Measurements from ENCODE around the gene CSMD2.

- TF ChIP-seq, protein P1, sequence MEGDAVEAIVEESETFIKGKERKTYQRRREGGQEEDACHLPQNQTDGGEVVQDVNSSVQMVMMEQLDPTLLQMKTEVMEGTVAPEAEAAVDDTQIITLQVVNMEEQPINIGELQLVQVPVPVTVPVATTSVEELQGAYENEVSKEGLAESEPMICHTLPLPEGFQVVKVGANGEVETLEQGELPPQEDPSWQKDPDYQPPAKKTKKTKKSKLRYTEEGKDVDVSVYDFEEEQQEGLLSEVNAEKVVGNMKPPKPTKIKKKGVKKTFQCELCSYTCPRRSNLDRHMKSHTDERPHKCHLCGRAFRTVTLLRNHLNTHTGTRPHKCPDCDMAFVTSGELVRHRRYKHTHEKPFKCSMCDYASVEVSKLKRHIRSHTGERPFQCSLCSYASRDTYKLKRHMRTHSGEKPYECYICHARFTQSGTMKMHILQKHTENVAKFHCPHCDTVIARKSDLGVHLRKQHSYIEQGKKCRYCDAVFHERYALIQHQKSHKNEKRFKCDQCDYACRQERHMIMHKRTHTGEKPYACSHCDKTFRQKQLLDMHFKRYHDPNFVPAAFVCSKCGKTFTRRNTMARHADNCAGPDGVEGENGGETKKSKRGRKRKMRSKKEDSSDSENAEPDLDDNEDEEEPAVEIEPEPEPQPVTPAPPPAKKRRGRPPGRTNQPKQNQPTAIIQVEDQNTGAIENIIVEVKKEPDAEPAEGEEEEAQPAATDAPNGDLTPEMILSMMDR (conservative IDR thresholded peaks at IDR 0.05; ENCODE audit: low read depth in 2 of 2): no peak
- TF ChIP-seq EZH2 (IDR thresholded peaks at IDR 0.05; ENCODE audit: low read depth, unreplicated experiment): no peak
- TF ChIP-seq, protein P2, sequence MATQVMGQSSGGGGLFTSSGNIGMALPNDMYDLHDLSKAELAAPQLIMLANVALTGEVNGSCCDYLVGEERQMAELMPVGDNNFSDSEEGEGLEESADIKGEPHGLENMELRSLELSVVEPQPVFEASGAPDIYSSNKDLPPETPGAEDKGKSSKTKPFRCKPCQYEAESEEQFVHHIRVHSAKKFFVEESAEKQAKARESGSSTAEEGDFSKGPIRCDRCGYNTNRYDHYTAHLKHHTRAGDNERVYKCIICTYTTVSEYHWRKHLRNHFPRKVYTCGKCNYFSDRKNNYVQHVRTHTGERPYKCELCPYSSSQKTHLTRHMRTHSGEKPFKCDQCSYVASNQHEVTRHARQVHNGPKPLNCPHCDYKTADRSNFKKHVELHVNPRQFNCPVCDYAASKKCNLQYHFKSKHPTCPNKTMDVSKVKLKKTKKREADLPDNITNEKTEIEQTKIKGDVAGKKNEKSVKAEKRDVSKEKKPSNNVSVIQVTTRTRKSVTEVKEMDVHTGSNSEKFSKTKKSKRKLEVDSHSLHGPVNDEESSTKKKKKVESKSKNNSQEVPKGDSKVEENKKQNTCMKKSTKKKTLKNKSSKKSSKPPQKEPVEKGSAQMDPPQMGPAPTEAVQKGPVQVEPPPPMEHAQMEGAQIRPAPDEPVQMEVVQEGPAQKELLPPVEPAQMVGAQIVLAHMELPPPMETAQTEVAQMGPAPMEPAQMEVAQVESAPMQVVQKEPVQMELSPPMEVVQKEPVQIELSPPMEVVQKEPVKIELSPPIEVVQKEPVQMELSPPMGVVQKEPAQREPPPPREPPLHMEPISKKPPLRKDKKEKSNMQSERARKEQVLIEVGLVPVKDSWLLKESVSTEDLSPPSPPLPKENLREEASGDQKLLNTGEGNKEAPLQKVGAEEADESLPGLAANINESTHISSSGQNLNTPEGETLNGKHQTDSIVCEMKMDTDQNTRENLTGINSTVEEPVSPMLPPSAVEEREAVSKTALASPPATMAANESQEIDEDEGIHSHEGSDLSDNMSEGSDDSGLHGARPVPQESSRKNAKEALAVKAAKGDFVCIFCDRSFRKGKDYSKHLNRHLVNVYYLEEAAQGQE (IDR thresholded peaks at IDR 0.05; ENCODE audit: unreplicated experiment): no peak
- no peak for TF ChIP-seq ETS1 (IDR thresholded peaks at IDR 0.05)
- TF ChIP-seq JUNB (IDR thresholded peaks at IDR 0.05; ENCODE audit: unreplicated experiment): no peak
- TF ChIP-seq POLR2AphosphoS5 (IDR thresholded peaks at IDR 0.05; ENCODE audit: low read depth): no peak
- TF ChIP-seq NANOG (IDR thresholded peaks at IDR 0.05; ENCODE audit: borderline replicate concordance): no peak
- no peak for TF ChIP-seq EZH2phosphoT487 (IDR thresholded peaks at IDR 0.05; ENCODE audit: unreplicated experiment)
- no peak for TF ChIP-seq ZNF114 (CRISPR knock-in tag; IDR thresholded peaks at IDR 0.05)
- TF ChIP-seq, protein P3, sequence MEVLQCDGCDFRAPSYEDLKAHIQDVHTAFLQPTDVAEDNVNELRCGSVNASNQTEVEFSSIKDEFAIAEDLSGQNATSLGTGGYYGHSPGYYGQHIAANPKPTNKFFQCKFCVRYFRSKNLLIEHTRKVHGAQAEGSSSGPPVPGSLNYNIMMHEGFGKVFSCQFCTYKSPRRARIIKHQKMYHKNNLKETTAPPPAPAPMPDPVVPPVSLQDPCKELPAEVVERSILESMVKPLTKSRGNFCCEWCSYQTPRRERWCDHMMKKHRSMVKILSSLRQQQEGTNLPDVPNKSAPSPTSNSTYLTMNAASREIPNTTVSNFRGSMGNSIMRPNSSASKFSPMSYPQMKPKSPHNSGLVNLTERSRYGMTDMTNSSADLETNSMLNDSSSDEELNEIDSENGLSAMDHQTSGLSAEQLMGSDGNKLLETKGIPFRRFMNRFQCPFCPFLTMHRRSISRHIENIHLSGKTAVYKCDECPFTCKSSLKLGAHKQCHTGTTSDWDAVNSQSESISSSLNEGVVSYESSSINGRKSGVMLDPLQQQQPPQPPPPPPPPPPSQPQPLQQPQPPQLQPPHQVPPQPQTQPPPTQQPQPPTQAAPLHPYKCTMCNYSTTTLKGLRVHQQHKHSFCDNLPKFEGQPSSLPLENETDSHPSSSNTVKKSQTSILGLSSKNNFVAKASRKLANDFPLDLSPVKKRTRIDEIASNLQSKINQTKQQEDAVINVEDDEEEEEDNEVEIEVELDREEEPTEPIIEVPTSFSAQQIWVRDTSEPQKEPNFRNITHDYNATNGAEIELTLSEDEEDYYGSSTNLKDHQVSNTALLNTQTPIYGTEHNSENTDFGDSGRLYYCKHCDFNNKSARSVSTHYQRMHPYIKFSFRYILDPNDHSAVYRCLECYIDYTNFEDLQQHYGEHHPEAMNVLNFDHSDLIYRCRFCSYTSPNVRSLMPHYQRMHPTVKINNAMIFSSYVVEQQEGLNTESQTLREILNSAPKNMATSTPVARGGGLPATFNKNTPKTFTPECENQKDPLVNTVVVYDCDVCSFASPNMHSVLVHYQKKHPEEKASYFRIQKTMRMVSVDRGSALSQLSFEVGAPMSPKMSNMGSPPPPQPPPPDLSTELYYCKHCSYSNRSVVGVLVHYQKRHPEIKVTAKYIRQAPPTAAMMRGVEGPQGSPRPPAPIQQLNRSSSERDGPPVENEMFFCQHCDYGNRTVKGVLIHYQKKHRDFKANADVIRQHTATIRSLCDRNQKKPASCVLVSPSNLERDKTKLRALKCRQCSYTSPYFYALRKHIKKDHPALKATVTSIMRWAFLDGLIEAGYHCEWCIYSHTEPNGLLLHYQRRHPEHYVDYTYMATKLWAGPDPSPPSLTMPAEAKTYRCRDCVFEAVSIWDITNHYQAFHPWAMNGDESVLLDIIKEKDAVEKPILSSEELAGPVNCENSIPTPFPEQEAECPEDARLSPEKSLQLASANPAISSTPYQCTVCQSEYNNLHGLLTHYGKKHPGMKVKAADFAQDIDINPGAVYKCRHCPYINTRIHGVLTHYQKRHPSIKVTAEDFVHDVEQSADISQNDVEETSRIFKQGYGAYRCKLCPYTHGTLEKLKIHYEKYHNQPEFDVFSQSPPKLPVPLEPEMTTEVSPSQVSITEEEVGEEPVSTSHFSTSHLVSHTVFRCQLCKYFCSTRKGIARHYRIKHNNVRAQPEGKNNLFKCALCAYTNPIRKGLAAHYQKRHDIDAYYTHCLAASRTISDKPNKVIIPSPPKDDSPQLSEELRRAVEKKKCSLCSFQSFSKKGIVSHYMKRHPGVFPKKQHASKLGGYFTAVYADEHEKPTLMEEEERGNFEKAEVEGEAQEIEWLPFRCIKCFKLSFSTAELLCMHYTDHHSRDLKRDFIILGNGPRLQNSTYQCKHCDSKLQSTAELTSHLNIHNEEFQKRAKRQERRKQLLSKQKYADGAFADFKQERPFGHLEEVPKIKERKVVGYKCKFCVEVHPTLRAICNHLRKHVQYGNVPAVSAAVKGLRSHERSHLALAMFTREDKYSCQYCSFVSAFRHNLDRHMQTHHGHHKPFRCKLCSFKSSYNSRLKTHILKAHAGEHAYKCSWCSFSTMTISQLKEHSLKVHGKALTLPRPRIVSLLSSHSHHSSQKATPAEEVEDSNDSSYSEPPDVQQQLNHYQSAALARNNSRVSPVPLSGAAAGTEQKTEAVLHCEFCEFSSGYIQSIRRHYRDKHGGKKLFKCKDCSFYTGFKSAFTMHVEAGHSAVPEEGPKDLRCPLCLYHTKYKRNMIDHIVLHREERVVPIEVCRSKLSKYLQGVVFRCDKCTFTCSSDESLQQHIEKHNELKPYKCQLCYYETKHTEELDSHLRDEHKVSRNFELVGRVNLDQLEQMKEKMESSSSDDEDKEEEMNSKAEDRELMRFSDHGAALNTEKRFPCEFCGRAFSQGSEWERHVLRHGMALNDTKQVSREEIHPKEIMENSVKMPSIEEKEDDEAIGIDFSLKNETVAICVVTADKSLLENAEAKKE (CRISPR knock-in tag; IDR thresholded peaks at IDR 0.05): no peak
- TF ChIP-seq CREB1 (CRISPR knock-in tag; IDR thresholded peaks at IDR 0.05; ENCODE audit: low read depth): no peak
- no peak for TF ChIP-seq STAT1 (IDR thresholded peaks at IDR 0.05; ENCODE audit: unreplicated experiment)
- TF ChIP-seq ZNF331 (CRISPR knock-in tag; IDR thresholded peaks at IDR 0.05; ENCODE audit: low read depth): no peak
These were observed 36.7 kb downstream of the CSMD2 start for GRCh38 chr1:34128186-34128889.
